ENCODE results near the gene EGFL7. TPM values are rescaled to one million over a fixed set of nuclear protein-coding genes. Genes with fewer than 3 reads are reported as not detected.

Gene EGFL7
- total and polyA plus RNA-seq, 10 of the 15 experiments (the other 5 are each of a cell fraction or from before 2014, with no cell fraction given), result 0.06 to 0.46 (median 0.19) TPM; not detected in 5

- in situ Hi-C loops (cut with MboI), result no loop called here
- no peak for FAIRE-seq
- no peak overlapping the region for H3K27ac ChIP-seq (ENCODE audit: control insufficient read depth, insufficient read depth)
Observed at GRCh38 chr9:136613824-136614371, 48.8 kb upstream of the EGFL7 start.

More at GRCh38 chr9:136613824-136614371, 48.8 kb upstream of the EGFL7 start:
- DNase-seq (ENCODE audit: low read depth, low spot score) (no peak), ATAC-seq (no peak)
- Histone ChIP-seq H3K27me3 (replicated peaks in 1 of 2; ENCODE audit: control insufficient read depth in 2 of 2, insufficient read depth in 2 of 2, low read length in 1 of 2) (no peaks in the 10 kb centered on the region; a peak in 1 of 4 replicates), H2AFZ (ENCODE audit: control insufficient read depth, low read depth, low read length) (no peak overlapping the region), H3K9ac (ENCODE audit: control insufficient read depth, insufficient read depth, low read length) (no peak overlapping the region), H3K4me2 (ENCODE audit: control insufficient read depth, insufficient read depth) (no peak overlapping the region), H4K20me1 (ENCODE audit: control insufficient read depth, insufficient read depth) (no peaks in the 10 kb centered on the region), H3K9me3 (replicated peaks; ENCODE audit: control insufficient read depth, insufficient read depth, low read length) (no peaks in the 10 kb centered on the region), H3K4me3 (no peak overlapping the region), H3K79me2 (ENCODE audit: control insufficient read depth, insufficient read depth, low read length) (no peaks in the 10 kb centered on the region), H3K36me3 (ENCODE audit: control insufficient read depth in 2 of 2, insufficient read depth in 2 of 2, low read length in 1 of 2) (no peaks in the 10 kb centered on the region), H3K4me1 (ENCODE audit: control insufficient read depth, insufficient read depth, low read length) (peaks cover 11% of the 10 kb centered on the region)
- TF ChIP-seq MEF2A (IDR thresholded peaks at IDR 0.05; ENCODE audit: insufficient read depth, low read depth, low read length) (no peak), RELA (IDR thresholded peaks at IDR 0.05; ENCODE audit: borderline replicate concordance, partially characterized antibody) (no peak), BACH1 (IDR thresholded peaks at IDR 0.05; ENCODE audit: borderline replicate concordance) (no peak), NR2F1 (conservative IDR thresholded peaks at IDR 0.05) (no peak), ZZZ3 (IDR thresholded peaks at IDR 0.05; ENCODE audit: control insufficient read depth, insufficient read length, low read depth) (no peak), SUPT20H (IDR thresholded peaks at IDR 0.05; ENCODE audit: borderline replicate concordance, control insufficient read depth, low read depth, low read length) (no peak), NRF1 (conservative IDR thresholded peaks at IDR 0.05; ENCODE audit: low read depth, low read length) (no peak), SIN3A (IDR thresholded peaks at IDR 0.05; ENCODE audit: low read depth, low read length) (no peak), CBFB (IDR thresholded peaks at IDR 0.05; ENCODE audit: low read depth) (no peak), ZNF207 (IDR thresholded peaks at IDR 0.05; ENCODE audit: borderline replicate concordance) (no peak), YY1 (IDR thresholded peaks at IDR 0.05; ENCODE audit: low read depth, low read length) (no peak), GATAD2B (conservative IDR thresholded peaks at IDR 0.05; ENCODE audit: low read depth) (no peak), TARDBP (IDR thresholded peaks at IDR 0.05; ENCODE audit: borderline replicate concordance) (no peak), ZBTB33 (IDR thresholded peaks at IDR 0.05) (no peak)
- ChIA-PET SMC1A (ENCODE audit: uncharacterized antibody, unreplicated experiment) (no interaction called here), CTCF (no interaction called here), RAD21 (ENCODE audit: unreplicated experiment) (interaction anchor here (0.6 kb wide), 1 partner anchor 282 kb away, joined by 3 read pairs; no protein-coding TSS in a partner anchor), POLR2A (no interaction called here)
- intact Hi-C loops (cut with micrococcal nuclease; ENCODE audit: unreplicated experiment), result no loop called here
- WGBS (ENCODE audit: insufficient coverage, insufficient replicate concordance, low lambda C conversion rate, missing lambda C conversion rate), result 37% methylated on average over 12 of the region's 19 CpGs
- BruUV-seq (replicated peaks), result no TSS peak

All from GM12878 (cell line).